GM10248 (cell line): ENCODE measurements around the gene FASN.

Experiments
- CTCF ChIA-PET: fragments of 300-600 bp; sonication (Branson Sonifier 250); formaldehyde crosslinking; extraction: SDS; loops from one replicate; lab custom pipeline; 2021; ENCODE audit warnings: antibody characterized with exemption; lab: Yijun Ruan, JAX
- POLR2A ChIA-PET: fragments of 350-650 bp; sonication (Branson Sonifier 250); formaldehyde crosslinking; extraction: SDS; loops from one replicate; lab custom pipeline; 2020; ENCODE audit warnings: antibody characterized with exemption; lab: Yijun Ruan, JAX
- DNase-seq: peaks from one replicate; pipeline ENCODE4 v3.0.0; 2012; ENCODE audit errors: extremely low spot score
- TF ChIP-seq, protein P1 (sequence below): IDR thresholded peaks from 2 replicates; pipeline ENCODE4 v1.5.1; 2012; ENCODE audit warnings: mild to moderate bottlenecking, low read depth; ENCODE audit errors: extremely low read depth, missing control alignments, control extremely low read depth

The FASN gene

DNA sequence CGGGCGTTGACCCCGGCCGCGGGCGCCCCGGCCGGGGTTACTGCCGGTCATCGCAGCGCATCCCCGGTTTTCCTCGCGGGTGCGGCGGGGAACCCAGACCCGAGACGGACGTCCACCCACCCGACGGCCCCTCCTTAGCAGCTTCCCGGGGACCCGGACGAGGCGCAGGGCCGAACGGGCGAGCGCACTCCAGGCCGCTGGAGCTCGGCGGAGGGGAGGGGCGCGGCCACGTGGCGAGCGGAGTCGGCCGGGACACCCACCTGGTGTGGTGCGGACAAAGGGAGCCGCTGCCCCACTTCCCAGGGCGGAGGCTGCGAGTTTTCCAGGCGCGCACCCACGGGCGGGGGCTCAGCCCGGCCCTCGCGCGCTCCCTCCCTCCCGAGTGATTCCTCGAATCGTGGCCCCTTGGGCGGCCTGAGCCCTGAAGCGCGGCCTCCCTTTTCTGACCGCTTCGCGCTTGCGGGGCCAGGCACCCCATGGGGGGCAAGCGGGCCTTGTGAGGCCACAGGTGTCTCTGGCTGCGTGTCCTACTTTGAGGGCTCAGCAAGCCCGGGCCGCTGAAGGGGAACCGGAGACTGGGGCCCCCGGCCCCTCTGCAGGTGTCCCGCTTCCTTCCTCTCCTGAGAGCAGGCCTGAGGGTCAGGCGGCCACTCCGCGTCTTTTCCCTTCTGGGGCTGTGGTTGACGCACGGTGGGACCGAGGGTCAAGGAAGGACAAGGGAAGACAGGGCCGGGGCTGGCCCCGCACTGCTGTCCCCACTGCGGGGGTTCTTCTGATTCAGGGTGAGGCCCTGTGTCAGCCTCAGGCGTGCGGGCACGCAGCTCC is 1.1 kb upstream of the FASN start:
- TF ChIP-seq, protein P1, sequence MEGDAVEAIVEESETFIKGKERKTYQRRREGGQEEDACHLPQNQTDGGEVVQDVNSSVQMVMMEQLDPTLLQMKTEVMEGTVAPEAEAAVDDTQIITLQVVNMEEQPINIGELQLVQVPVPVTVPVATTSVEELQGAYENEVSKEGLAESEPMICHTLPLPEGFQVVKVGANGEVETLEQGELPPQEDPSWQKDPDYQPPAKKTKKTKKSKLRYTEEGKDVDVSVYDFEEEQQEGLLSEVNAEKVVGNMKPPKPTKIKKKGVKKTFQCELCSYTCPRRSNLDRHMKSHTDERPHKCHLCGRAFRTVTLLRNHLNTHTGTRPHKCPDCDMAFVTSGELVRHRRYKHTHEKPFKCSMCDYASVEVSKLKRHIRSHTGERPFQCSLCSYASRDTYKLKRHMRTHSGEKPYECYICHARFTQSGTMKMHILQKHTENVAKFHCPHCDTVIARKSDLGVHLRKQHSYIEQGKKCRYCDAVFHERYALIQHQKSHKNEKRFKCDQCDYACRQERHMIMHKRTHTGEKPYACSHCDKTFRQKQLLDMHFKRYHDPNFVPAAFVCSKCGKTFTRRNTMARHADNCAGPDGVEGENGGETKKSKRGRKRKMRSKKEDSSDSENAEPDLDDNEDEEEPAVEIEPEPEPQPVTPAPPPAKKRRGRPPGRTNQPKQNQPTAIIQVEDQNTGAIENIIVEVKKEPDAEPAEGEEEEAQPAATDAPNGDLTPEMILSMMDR: no peak
- no peak for DNase-seq
- CTCF ChIA-PET: interaction anchor here (0.6 to 1.5 kb wide), 9 partner anchors 10 to 140 kb away, joined by 3 to 5 read pairs (median 3); partner anchors contain the start of genes CENPX and LRRC45
- POLR2A ChIA-PET: interaction anchor here (1.5 to 1.6 kb wide), 2 partner anchors 130 to 171 kb away, joined by 3 read pairs; partner anchors contain the start of genes MAFG and SLC16A3

DNA sequence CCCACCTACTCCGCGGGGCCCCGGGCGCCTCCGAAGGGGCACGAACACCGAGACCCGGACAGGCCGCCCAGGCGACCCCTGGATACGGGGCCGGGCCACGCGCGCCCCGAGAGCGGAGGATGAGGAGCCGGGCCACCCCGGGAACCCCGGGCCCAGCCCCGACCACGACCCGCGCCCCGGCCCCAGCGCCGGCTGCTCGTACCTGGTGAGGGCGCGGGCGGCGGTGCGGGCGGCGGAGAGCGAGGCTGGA is 192 bp downstream of the FASN start:
- CTCF ChIA-PET: interaction anchor here (1.2 to 1.7 kb wide), 5 partner anchors 17 to 228 kb away, joined by 3 to 4 read pairs (median 3); no protein-coding TSS in a partner anchor
- DNase-seq: no peak
- POLR2A ChIA-PET: interaction anchor here (1.0 to 1.5 kb wide), 3 partner anchors 9 to 170 kb away, joined by 3 to 7 read pairs (median 3); partner anchors contain the start of gene MAFG
- TF ChIP-seq, protein P1: no peak

DNA sequence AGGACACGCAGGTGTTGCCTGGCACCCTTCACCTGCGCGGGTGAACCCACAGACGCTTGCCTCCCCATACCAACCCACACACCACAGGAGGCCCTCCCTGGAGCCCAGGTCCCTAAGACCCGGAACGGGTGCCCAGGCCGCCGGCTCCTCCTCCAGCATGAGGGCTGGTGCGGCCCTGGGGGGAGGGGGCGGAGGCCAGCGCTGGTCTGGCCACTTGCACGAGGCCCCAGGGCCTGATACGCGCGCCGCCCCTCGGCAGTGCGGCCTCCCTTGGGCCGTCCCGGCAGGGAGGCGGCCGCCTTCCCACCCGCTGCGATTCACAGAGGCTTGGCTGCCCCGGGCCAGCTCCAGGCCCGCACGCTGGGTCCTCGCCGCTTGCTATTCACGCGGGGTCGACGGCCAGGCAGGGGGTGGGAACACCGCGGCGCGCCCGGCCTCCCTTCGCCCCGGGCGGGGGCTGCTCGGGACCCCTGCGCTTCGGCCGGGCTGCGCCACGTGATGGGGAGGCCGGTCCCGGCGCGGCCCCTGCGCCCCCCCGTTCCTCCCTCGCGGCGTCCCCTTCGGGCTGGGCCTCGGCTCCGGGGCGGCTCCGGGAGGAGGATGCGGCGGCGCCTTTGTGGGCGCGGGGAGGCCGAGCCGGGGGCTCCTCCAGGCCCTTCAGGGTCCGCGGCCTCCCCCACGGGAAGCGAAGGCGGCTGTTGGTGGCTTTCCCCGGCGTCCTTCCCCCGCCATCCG is 685 bp downstream of the FASN start:
- peak; percentile 50 for DNase-seq
- TF ChIP-seq, protein P1: no peak
- ChIA-PET POLR2A (interaction anchor here (0.6 to 1.5 kb wide), 6 partner anchors 9 to 170 kb away, joined by 3 to 7 read pairs (median 3); partner anchors contain the start of gene MAFG), CTCF (interaction anchor here (1.3 to 1.7 kb wide), 4 partner anchors 17 to 227 kb away, joined by 3 to 4 read pairs (median 4); no protein-coding TSS in a partner anchor)

DNA sequence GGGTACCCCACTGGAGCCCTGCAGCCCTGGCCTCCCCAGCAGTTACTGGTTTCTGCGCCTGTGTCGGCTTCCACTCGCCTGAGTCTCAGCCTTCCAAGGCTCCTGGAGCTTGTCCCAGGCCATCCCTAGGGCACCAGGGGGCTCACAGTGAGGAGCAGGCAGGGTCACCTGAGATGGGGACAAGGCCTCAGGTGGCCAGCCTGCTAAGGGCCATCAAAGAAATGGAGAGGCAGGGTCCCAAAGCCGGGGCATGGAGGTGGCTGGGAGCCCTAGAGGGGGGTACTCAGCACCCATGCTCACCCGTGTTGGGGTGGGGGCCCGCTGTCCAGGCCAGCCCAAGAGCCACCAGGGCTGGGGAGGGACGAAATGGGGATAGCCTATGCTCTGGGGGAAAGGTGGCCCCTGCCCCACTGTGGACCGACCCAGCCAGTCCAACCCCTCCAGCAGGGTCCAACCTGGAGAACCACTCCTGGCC is 1.3 kb downstream of the FASN start:
- TF ChIP-seq, protein P1: no peak
- ChIA-PET CTCF (interaction anchor here (0.7 to 1.8 kb wide), 3 partner anchors 20 to 227 kb away, joined by 3 to 5 read pairs (median 3); no protein-coding TSS in a partner anchor), POLR2A (interaction anchor here (0.6 to 1.2 kb wide), 4 partner anchors 9 to 25 kb away, joined by 3 to 4 read pairs (median 3); no protein-coding TSS in a partner anchor)
- DNase-seq: no peak

DNA sequence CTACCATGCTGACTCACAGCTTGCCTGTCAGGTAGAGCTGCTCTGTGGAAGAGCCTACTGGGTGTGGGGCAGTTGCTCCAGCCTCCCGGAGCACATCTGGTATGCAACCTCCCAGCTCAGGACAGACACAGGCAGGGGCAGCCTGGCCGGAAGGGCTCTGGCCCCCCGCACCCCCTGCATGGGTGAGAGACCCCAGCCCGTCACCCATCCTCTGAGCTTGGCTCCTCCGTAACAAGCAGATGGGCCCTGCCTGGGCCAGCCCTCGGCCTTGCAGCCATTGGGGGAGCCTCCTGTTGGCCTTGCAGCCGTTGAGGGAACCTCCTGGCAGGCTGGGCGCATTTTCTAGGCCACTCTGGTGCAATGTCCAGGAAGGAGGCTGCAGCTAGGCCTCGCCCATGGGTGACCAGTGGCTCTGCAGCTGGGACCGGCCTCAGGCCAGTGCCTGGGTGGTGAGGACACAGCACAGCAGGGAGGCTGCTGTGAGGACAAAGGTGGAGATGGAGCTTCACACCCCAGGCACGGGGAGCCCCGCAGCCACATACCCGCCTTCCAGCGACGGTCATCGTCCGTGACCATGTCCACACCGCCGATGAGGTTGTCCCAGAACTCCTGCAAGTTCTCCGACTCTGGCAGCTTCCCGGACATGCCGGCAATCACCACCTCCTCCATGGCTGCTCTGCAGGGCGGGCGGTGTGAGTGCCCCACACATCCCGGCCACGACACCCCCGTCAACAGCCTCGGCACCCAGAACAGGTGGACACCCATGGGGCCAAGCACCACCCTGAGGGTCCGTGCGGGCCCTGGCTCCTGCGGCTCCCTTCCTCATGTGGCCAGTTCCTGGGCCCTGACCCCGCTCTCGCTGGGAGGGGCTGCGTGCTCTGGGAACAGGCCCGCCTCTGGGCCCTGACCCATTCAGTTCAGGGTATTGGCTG is 2.0 kb downstream of the FASN start:
- TF ChIP-seq, protein P1: no peak
- CTCF ChIA-PET: interaction anchor here (0.7 to 1.8 kb wide), 5 partner anchors 10 to 66 kb away, joined by 3 to 5 read pairs (median 3); partner anchors contain the start of gene DCXR
- DNase-seq: no peak
- POLR2A ChIA-PET: interaction anchor here (1.1 to 1.2 kb wide), 2 partner anchors 10 to 15 kb away, joined by 3 to 4 read pairs; no protein-coding TSS in a partner anchor
